Kidney (tissue), 14 donors: Measurements from ENCODE around the gene PHF1. TPM values are rescaled to one million over a fixed set of nuclear protein-coding genes. Genes with fewer than 3 reads are reported as not detected.

Experiments used
- DNase-seq, 5 donors: peaks; one replicate each; pipeline ENCODE4 v3.0.0-alpha.2; 2013 to 2020
- FAIRE-seq: peaks from 2 replicates; lab custom pipeline; 2012; peaks lifted over from hg19 to GRCh38; lab: Jason Lieb, UNC
- H3K27ac ChIP-seq, 2 donors: one replicate each; pipeline ENCODE4 v1.7.0; 2013; ENCODE audit warnings: low read depth in 2 of 2, low read length in 2 of 2, inconsistent platforms in 1 of 2
- H3K27me3 ChIP-seq: one replicate; pipeline ENCODE4 v1.7.1; 2013; ENCODE audit warnings: low read length, inconsistent platforms; ENCODE audit not compliant: control insufficient read depth, insufficient read depth
- H3K36me3 ChIP-seq, 3 donors: one replicate each; pipeline versions ENCODE4 v1.7.0 to v1.7.1; 2013; ENCODE audit warnings: low read length in 3 of 3, control low read depth in 1 of 3, inconsistent platforms in 1 of 3; ENCODE audit not compliant: insufficient read depth in 3 of 3, control insufficient read depth in 2 of 3
- H3K4me1 ChIP-seq, 3 donors: one replicate each; pipeline versions ENCODE4 v1.7.0 to v1.7.1; 2013; ENCODE audit warnings: low read length in 3 of 3, inconsistent platforms in 1 of 3, low read depth in 1 of 3; ENCODE audit not compliant: control insufficient read depth in 2 of 3, insufficient read depth in 2 of 3
- H3K4me3 ChIP-seq, 3 donors: one replicate each; pipeline versions ENCODE4 v1.7.0 to v1.8.1; 2013; ENCODE audit warnings: low read length in 3 of 3, control low read depth in 1 of 3, inconsistent platforms in 1 of 3
- H3K9ac ChIP-seq, 3 donors: one replicate each; pipeline versions ENCODE4 v1.7.0 to v1.7.1; 2013; ENCODE audit warnings: low read length in 3 of 3, control low read depth in 1 of 3, inconsistent platforms in 1 of 3
- H3K9me3 ChIP-seq, 3 donors: one replicate each; pipeline versions ENCODE4 v1.7.0 to v1.7.1; 2013; ENCODE audit warnings: low read length in 3 of 3, control low read depth in 1 of 3, inconsistent platforms in 1 of 3; ENCODE audit not compliant: control insufficient read depth in 2 of 3, insufficient read depth in 1 of 3
- CTCF ChIP-seq: IDR thresholded peaks from 3 replicates; pipeline ENCODE4 v1.5.1; 2012; ENCODE audit warnings: mild to moderate bottlenecking, moderate library complexity, borderline replicate concordance; ENCODE audit not compliant: insufficient read depth; ENCODE audit errors: extremely low read depth
- intact Hi-C: fragments of 100-400 bp; cut with DNase I; formaldehyde crosslinking; loops from one replicate; pipeline ENCODE4 v1.11.1; 2022
- polyA plus RNA-seq: library from polyadenylated mRNA; stranded (reverse); fragments of 350-450 nt; fragmentation: Illumina TruSeq; extraction: RNeasy Lipid Tissue Mini Kit (QIAGEN cat#74804); gene quantifications from one replicate; pipeline ENCODE4 v1.2.3, GENCODE V29; 2014; ENCODE audit warnings: low read depth, low replicate concordance; ENCODE audit not compliant: insufficient read depth
- total RNA-seq: library from RNA; stranded (reverse); fragmentation: NEBNext Ultra II Directional; extraction: Animal tissue kit (Norgen Biotek cat#: 25700); gene quantifications from one replicate; pipeline ENCODE4 v1.2.1, GENCODE V29; 2021
- donor health status: control.
- donor health status: control.
- donor health status: control.
- donor health status: control.
- donor health status: control.
- donor health status: DM: yes; HTN: yes; CAD: no.
- donor health status: Normal renal cell carcinoma (clear cell type).

The PHF1 gene
- total and polyA plus RNA-seq, 2 donors from 2014 or later = 63.8 to 87.6 TPM

GRCh38 chr6:33454009-33454946, 43.5 kb downstream of the PHF1 start, which contains the start of gene ZBTB9:
Gene ZBTB9 (plus strand): TSS chr6:33454576. CDS start chr6:33455101, 525 bp downstream.
- FAIRE-seq = peak; percentile 92
- Histone ChIP-seq H3K9me3 (no peaks in the 10 kb centered on the region), H3K4me3 (peak within 1 kb of the TSS; percentile 87 to 95 (median 93)), H3K27me3 (no peaks in the 10 kb centered on the region), H3K9ac (peak within 1 kb of the TSS; percentile 79 to 98 (median 81)), H3K4me1 (peaks cover 0 to 9% (median 0%) of the 10 kb centered on the region in 3 donors), H3K27ac (peak within 1 kb of the TSS; percentile 63 to 85), H3K36me3 (peaks cover 0 to 3% (median 3%) of the 10 kb centered on the region in 3 donors)
- no peak for TF ChIP-seq CTCF
- intact Hi-C loops = no loop called here
- DNase-seq = peak; percentile 97 to 98 (median 98)

DNA sequence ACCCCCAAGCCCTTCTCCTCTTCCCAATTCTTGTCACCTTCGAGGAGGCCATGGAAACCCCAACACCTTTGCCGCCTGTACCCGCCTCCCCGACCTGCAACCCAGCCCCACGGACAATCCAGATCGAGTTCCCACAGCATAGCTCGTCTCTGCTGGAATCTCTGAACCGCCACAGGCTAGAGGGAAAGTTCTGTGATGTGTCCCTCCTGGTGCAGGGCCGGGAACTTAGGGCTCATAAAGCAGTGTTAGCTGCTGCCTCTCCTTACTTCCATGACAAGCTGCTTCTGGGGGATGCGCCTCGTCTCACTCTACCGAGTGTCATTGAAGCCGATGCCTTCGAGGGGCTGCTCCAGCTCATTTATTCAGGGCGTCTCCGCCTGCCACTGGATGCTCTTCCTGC, 44.2 kb downstream of the PHF1 start:
- no peak for TF ChIP-seq CTCF
- peak overlapping the region; percentile 12 to 79 (median 56) for H3K9ac ChIP-seq
- FAIRE-seq = no peak
- H3K27me3 ChIP-seq = no peaks in the 10 kb centered on the region
- peak overlapping the region in 1 of 2 donors; percentile 51 for H3K27ac ChIP-seq
- H3K36me3 ChIP-seq = peaks cover 0 to 3% (median 3%) of the 10 kb centered on the region in 3 donors
- peak in 2 of 5 donors; percentile 0 to 62 for DNase-seq
- no peaks in the 10 kb centered on the region for H3K9me3 ChIP-seq
- peaks cover 0 to 9% (median 0%) of the 10 kb centered on the region in 3 donors for H3K4me1 ChIP-seq
- intact Hi-C loops = no loop called here
- H3K4me3 ChIP-seq = peak overlapping the region; percentile 87 to 95 (median 93)

- Histone ChIP-seq H3K9ac (no peak overlapping the region), H3K27ac (no peak overlapping the region), H3K27me3 (no peaks in the 10 kb centered on the region), H3K4me3 (no peak overlapping the region), H3K4me1 (peaks cover 0 to 9% (median 0%) of the 10 kb centered on the region in 3 donors), H3K9me3 (no peaks in the 10 kb centered on the region), H3K36me3 (peaks cover 0 to 3% (median 3%) of the 10 kb centered on the region in 3 donors)
- intact Hi-C loops = no loop called here
- TF ChIP-seq CTCF = no peak
- DNase-seq (no peak), FAIRE-seq (no peak)
Observed at GRCh38 chr6:33456156-33456555, 45.3 kb downstream of the PHF1 start.
